ENCODE measurements around the gene PCDHGB6.
"Not testable (repeated sequence)": the region's sequence is repeated elsewhere in the genome, so short reads cannot be mapped to it uniquely, and the experiment has no call there.

Gene PCDHGB6

GRCh38 chr5:141388661-141389060, 19.2 kb upstream of the PCDHGB6 start:
- DNase-seq (ENCODE audit: low read depth): no peak

GRCh38 chr5:141389153-141390042, 18.4 kb upstream of the PCDHGB6 start:
- no peak for DNase-seq (ENCODE audit: low read depth)

- DNase-seq (ENCODE audit: low read depth): no peak
Measured at GRCh38 chr5:141392429-141393198, 15.2 kb upstream of the PCDHGB6 start, which contains the start of gene PCDHGA8. TSS of gene PCDHGA8 (plus strand) at chr5:141392633. CDS start at chr5:141392814, 181 bp downstream.

- DNase-seq (ENCODE audit: low read depth): no peak
Measured at GRCh38 chr5:141393267-141393666, 14.6 kb upstream of the PCDHGB6 start.

GRCh38 chr5:141394401-141395187, 13.2 kb upstream of the PCDHGB6 start:
- not testable (repeated sequence) for DNase-seq (ENCODE audit: low read depth)

- DNase-seq (ENCODE audit: low read depth): peak; percentile 24
Measured at GRCh38 chr5:141397756-141398551, 9.9 kb upstream of the PCDHGB6 start, which contains the start of gene PCDHGB5. TSS of gene PCDHGB5 (plus strand) at chr5:141397947. CDS start at chr5:141398128, 181 bp downstream.

GRCh38 chr5:141398608-141399007, 9.2 kb upstream of the PCDHGB6 start:
- DNase-seq (ENCODE audit: low read depth): no peak

- DNase-seq (ENCODE audit: low read depth): no peak
Measured at GRCh38 chr5:141399555-141400258, 8.1 kb upstream of the PCDHGB6 start.

- DNase-seq (ENCODE audit: low read depth): no peak
Measured at GRCh38 chr5:141402553-141403243, 5.1 kb upstream of the PCDHGB6 start, which contains the start of gene PCDHGA9. TSS of gene PCDHGA9 (plus strand) at chr5:141402778. CDS start at chr5:141402953, 175 bp downstream.

GRCh38 chr5:141403387-141403786, 4.4 kb upstream of the PCDHGB6 start:
- DNase-seq (ENCODE audit: low read depth): no peak

- DNase-seq (ENCODE audit: low read depth): no peak
Measured at GRCh38 chr5:141409598-141410306, 1.9 kb downstream of the PCDHGB6 start.

GRCh38 chr5:141411575-141411974, 3.8 kb downstream of the PCDHGB6 start:
- no peak for DNase-seq (ENCODE audit: low read depth)

- peak; percentile 45 for DNase-seq (ENCODE audit: low read depth)
Measured at GRCh38 chr5:141412854-141413539, 5.2 kb downstream of the PCDHGB6 start, which contains the start of gene PCDHGA10. TSS of gene PCDHGA10 (plus strand) at chr5:141412987. CDS start at chr5:141413176, 189 bp downstream.

GRCh38 chr5:141413540-141414069, 5.8 kb downstream of the PCDHGB6 start:
- no peak for DNase-seq (ENCODE audit: low read depth)

GRCh38 chr5:141414548-141415274, 6.9 kb downstream of the PCDHGB6 start:
- DNase-seq (ENCODE audit: low read depth): not testable (repeated sequence)

- not testable (repeated sequence) for DNase-seq (ENCODE audit: low read depth)
Measured at GRCh38 chr5:141415275-141415618, 7.4 kb downstream of the PCDHGB6 start.

GRCh38 chr5:141417494-141418172, 9.8 kb downstream of the PCDHGB6 start, which contains the start of gene PCDHGB7:
TSS of gene PCDHGB7 (plus strand) at chr5:141417677. CDS start at chr5:141417860, 183 bp downstream.
- DNase-seq (ENCODE audit: low read depth): peak; percentile 21
